A549 (cell line): ENCODE results near the gene LRIG1. TPM values are rescaled to one million over a fixed set of nuclear protein-coding genes. Genes with fewer than 3 reads are reported as not detected.

Experiments used
- ATAC-seq, 2 experiments: fragments of 200-7000 bp in 1 of 2; fragments of >200 bp in 1 of 2; cut with Nextera tagmentation in 1 of 2; cut with Tn5 transposase in 1 of 2; 3 replicates each; pipeline versions ENCODE4 v1.8.0 to v1.9.1; 2018 to 2020; ENCODE audit warnings: mild to moderate bottlenecking in 1 of 2, moderate library complexity in 1 of 2
- CTCF ChIA-PET: fragments of 300-600 bp; sonication (Branson Sonifier 250); formaldehyde crosslinking; extraction: SDS; loops from one replicate; lab custom pipeline; 2021; ENCODE audit warnings: antibody characterized with exemption, inconsistent platforms; lab: Yijun Ruan, JAX
- POLR2A ChIA-PET: fragments of 350-600 bp; formaldehyde crosslinking; extraction: SDS; loops from one replicate; lab custom pipeline; 2021; ENCODE audit warnings: antibody characterized with exemption, inconsistent platforms; lab: Yijun Ruan, JAX
- DNase-seq, 2 experiments: peaks; one replicate each; pipeline versions ENCODE4 v3.0.0 to v3.0.0-alpha.2; 2011 to 2016; ENCODE audit warnings: low read depth in 1 of 2, low spot score in 1 of 2
- FAIRE-seq: peaks from 2 replicates; lab custom pipeline; 2011; peaks lifted over from hg19 to GRCh38; lab: Jason Lieb, UNC
- H3K27ac ChIP-seq, 2 experiments: fragments of >200 bp; sonication (Bioruptor Twin); formaldehyde crosslinking; 3 replicates each; pipeline ENCODE4 v1.5.1; 2016 to 2017
- H3K4me1 ChIP-seq: fragments of >200 bp; sonication (Bioruptor Twin); formaldehyde crosslinking; 3 replicates; pipeline ENCODE4 v1.6.1; 2016
- H3K4me2 ChIP-seq: fragments of >200 bp; sonication (Bioruptor Twin); formaldehyde crosslinking; 3 replicates; pipeline ENCODE4 v1.6.1; 2016
- H3K4me3 ChIP-seq: fragments of >200 bp; sonication (Bioruptor Twin); formaldehyde crosslinking; 3 replicates; pipeline ENCODE4 v1.5.1; 2016
- H3K9me3 ChIP-seq: fragments of >200 bp; sonication (Bioruptor Twin); formaldehyde crosslinking; 3 replicates; pipeline ENCODE4 v1.6.1; 2016
- BCL3 ChIP-seq: fragments of >200 bp; sonication (Bioruptor Twin); formaldehyde crosslinking; IDR thresholded peaks from 3 replicates; pipeline ENCODE4 v1.6.1; 2016
- CBX8 ChIP-seq: fragments of 200-600 bp; sonication (generic); IDR thresholded peaks from 2 replicates; pipeline ENCODE4 v1.6.1; 2016
- CEBPB ChIP-seq, 2 experiments: fragments of >200 bp in 1 of 2; sonication (Bioruptor Twin) in 1 of 2; formaldehyde crosslinking in 1 of 2; IDR thresholded peaks; 2 replicates each; pipeline ENCODE4 v1.6.1; 2012 to 2016
- CHD2 ChIP-seq: fragments of 150-350 bp; IDR thresholded peaks from 2 replicates; pipeline ENCODE4 v1.6.1; 2014; ENCODE audit warnings: low read length; ENCODE audit not compliant: partially characterized antibody
- E2F6 ChIP-seq: IDR thresholded peaks from 2 replicates; pipeline ENCODE4 v1.6.1; 2012; ENCODE audit warnings: low read depth, borderline replicate concordance
- EHF ChIP-seq: fragments of 250-450 bp; sonication (Bioruptor Pico); IDR thresholded peaks from 2 replicates; pipeline ENCODE4 v1.5.0; 2020; ENCODE audit warnings: mild to moderate bottlenecking
- EHMT2 ChIP-seq: fragments of 200-600 bp; sonication (generic); IDR thresholded peaks from 2 replicates; pipeline ENCODE4 v1.6.1; 2016; ENCODE audit warnings: antibody characterized with exemption, low read depth, mild to moderate bottlenecking, moderate library complexity
- FOSB ChIP-seq: fragments of 250-450 bp; sonication (Bioruptor Pico); IDR thresholded peaks from 2 replicates; pipeline ENCODE4 v1.5.0; 2020; ENCODE audit warnings: mild to moderate bottlenecking, moderate library complexity
- FOSL2 ChIP-seq, 2 experiments: fragments of 450-650 bp in 1 of 2; fragments of >200 bp in 1 of 2; sonication (Bioruptor Twin) in 1 of 2; formaldehyde crosslinking; IDR thresholded peaks; 2 replicates each; pipeline versions ENCODE4 v1.5.0 to v1.6.1; 2016 to 2020; ENCODE audit warnings: mild to moderate bottlenecking in 1 of 2, moderate library complexity in 1 of 2
- GATA3 ChIP-seq: IDR thresholded peaks from 2 replicates; pipeline ENCODE4 v1.6.1; 2012; ENCODE audit warnings: borderline replicate concordance
- HEYL ChIP-seq: fragments of 250-450 bp; sonication (Bioruptor Pico); IDR thresholded peaks from 2 replicates; pipeline ENCODE4 v1.8.0; 2021; ENCODE audit warnings: mild to moderate bottlenecking, moderate library complexity
- HOXA7 ChIP-seq: fragments of 250-450 bp; sonication (Bioruptor Pico); IDR thresholded peaks from 2 replicates; pipeline ENCODE4 v1.5.0; 2020; ENCODE audit warnings: mild to moderate bottlenecking, moderate library complexity
- HOXB5 ChIP-seq: fragments of 250-450 bp; sonication (Bioruptor Pico); IDR thresholded peaks from 2 replicates; pipeline ENCODE4 v1.5.0; 2020; ENCODE audit warnings: mild to moderate bottlenecking, moderate library complexity
- JUN ChIP-seq, 2 experiments: fragments of >200 bp; sonication (Bioruptor Twin); formaldehyde crosslinking; IDR thresholded peaks; 2 replicates in 1 of 2; 3 replicates in 1 of 2; pipeline ENCODE4 v1.6.1; 2016 to 2017
- JUNB ChIP-seq: fragments of >200 bp; sonication (Bioruptor Twin); formaldehyde crosslinking; IDR thresholded peaks from 2 replicates; pipeline ENCODE4 v1.6.1; 2016
- KDM1A ChIP-seq: fragments of 200-600 bp; sonication (generic); IDR thresholded peaks from 2 replicates; pipeline ENCODE4 v1.6.1; 2016; ENCODE audit warnings: low read depth, mild to moderate bottlenecking
- MAFK ChIP-seq: fragments of 450-650 bp; IDR thresholded peaks from 2 replicates; pipeline ENCODE4 v1.6.1; 2014; ENCODE audit not compliant: partially characterized antibody
- NR3C1 ChIP-seq: fragments of >200 bp; sonication (Bioruptor Twin); formaldehyde crosslinking; IDR thresholded peaks from 3 replicates; pipeline ENCODE4 v1.6.1; 2017
- RAD21 ChIP-seq, 2 experiments: fragments of >200 bp in 1 of 2; sonication (Bioruptor Twin) in 1 of 2; formaldehyde crosslinking in 1 of 2; IDR thresholded peaks in 1 of 2; conservative IDR thresholded peaks in 1 of 2; 2 replicates in 1 of 2; 3 replicates in 1 of 2; pipeline ENCODE4 v1.6.1; 2012 to 2018; ENCODE audit warnings: inconsistent platforms in 1 of 2
- RFX5 ChIP-seq: fragments of 450-650 bp; IDR thresholded peaks from 2 replicates; pipeline ENCODE4 v1.7.1; 2014; ENCODE audit warnings: antibody characterized with exemption, mild to moderate bottlenecking, moderate library complexity
- USF2 ChIP-seq: fragments of 450-650 bp; IDR thresholded peaks from 2 replicates; pipeline ENCODE4 v1.6.1; 2014; ENCODE audit warnings: antibody characterized with exemption
- ZC3H11A ChIP-seq: fragments of 450-650 bp; IDR thresholded peaks from 2 replicates; pipeline ENCODE4 v1.6.1; 2014; ENCODE audit warnings: antibody characterized with exemption, mild to moderate bottlenecking
- WGBS: methylation state at CpG from one replicate; pipeline ENCODE4 v1.1.6; 2017; ENCODE audit errors: missing lambda C conversion rate; 5-methylcytosine and 5-hydroxymethylcytosine counted together
- polyA plus RNA-seq, 4 experiments: library from polyadenylated mRNA; depleted of rRNA in 3 of 4; stranded (reverse); fragments of >200 nt; fragmentation: RNase III in 1 of 4; extraction: RNeasy Plus Mini Kit Qiagen cat#74134 plus additional on column Dnase treatment in 1 of 4; gene quantifications; 2 replicates in 3 of 4; 3 replicates in 1 of 4; pipeline ENCODE4 v1.2.3, GENCODE V29; 2011 to 2017
- TF ChIP-seq, protein P1 (sequence below): fragments of >200 bp; sonication (Bioruptor Twin); formaldehyde crosslinking; IDR thresholded peaks from 2 replicates; pipeline ENCODE4 v1.6.1; 2016
- TF ChIP-seq, protein P2 (sequence below): fragments of 250-450 bp; sonication (Bioruptor Pico); IDR thresholded peaks from 2 replicates; pipeline ENCODE4 v1.5.0; 2020; ENCODE audit warnings: low read depth, mild to moderate bottlenecking, moderate library complexity
- TF ChIP-seq, protein P3 (sequence below): fragments of 250-450 bp; sonication (Bioruptor Pico); IDR thresholded peaks from 2 replicates; pipeline ENCODE4 v1.5.0; 2021; ENCODE audit warnings: mild to moderate bottlenecking, moderate library complexity, borderline replicate concordance
- TF ChIP-seq, protein P4 (sequence below): IDR thresholded peaks from 2 replicates; pipeline ENCODE4 v1.6.1; 2012

LRIG1 gene
- polyA plus RNA-seq, 2 of the 4 experiments (the other 2 are of a cell fraction), result 1.8 to 6.2 TPM

DNA sequence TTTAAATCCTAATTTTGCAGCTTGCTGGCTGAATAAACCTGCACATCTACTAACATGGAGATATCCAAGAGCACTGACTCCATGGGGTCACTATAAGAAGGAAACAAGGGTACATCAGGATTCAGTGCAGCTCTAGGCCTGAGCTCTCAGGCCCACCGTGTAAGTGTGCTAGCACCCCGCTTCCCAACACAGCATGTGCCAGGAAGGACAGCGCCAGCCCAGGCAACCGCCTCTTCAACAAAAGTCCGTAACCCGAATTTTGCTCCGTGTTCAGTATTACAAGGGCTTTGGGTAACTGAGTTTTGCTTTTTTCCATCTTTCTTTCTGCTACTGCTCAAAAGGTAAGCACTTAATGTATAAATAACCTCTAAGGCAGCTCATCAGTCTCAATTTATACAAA lies 89.8 kb downstream of the LRIG1 start:
- CTCF ChIA-PET, result interaction anchor here (0.6 to 10.7 kb wide), 3 partner anchors 9 to 547 kb away, joined by 3 to 157 read pairs (median 4); no protein-coding TSS in a partner anchor
- FAIRE-seq, result no peak
- POLR2A ChIA-PET, result no interaction called here

GRCh38 chr3:66409771-66410754 lies 90.8 kb downstream of the LRIG1 start:
- no peak for ATAC-seq

More for the DNA sequence above, 89.8 kb downstream of the LRIG1 start:
- DNase-seq, result no peak
- WGBS, result 98% methylated on average over 7 of the region's 7 CpGs
- H3K4me2 ChIP-seq, result no peak overlapping the region
- no peak overlapping the region for H3K27ac ChIP-seq
- H3K4me1 ChIP-seq, result 0 out of 3 replicates have a peak, but pooled peaks cover 4% of the 10 kb centered on the region
- ATAC-seq, result no peak
- H3K4me3 ChIP-seq, result no peak overlapping the region
- no peak for TF ChIP-seq HOXA7
- TF ChIP-seq CBX8, result no peak
- TF ChIP-seq USF2, result no peak
- TF ChIP-seq ZC3H11A, result no peak
- no peak for TF ChIP-seq CHD2
- no peak for TF ChIP-seq NR3C1
- TF ChIP-seq EHMT2, result no peak
- no peak for TF ChIP-seq EHF (CRISPR knock-in tag)
- no peak for TF ChIP-seq CEBPB (IDR thresholded peaks at IDR 0.05)
- no peak for TF ChIP-seq HOXB5 (CRISPR knock-in tag)
- TF ChIP-seq JUN (IDR thresholded peaks at IDR 0.05), result no peak
- TF ChIP-seq FOSB (CRISPR knock-in tag), result no peak
- TF ChIP-seq, protein P1, sequence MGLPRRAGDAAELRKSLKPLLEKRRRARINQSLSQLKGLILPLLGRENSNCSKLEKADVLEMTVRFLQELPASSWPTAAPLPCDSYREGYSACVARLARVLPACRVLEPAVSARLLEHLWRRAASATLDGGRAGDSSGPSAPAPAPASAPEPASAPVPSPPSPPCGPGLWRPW, result no peak
- TF ChIP-seq GATA3, result no peak
- no peak for TF ChIP-seq E2F6
- TF ChIP-seq KDM1A, result no peak
- no peak for TF ChIP-seq RFX5
- no peak for TF ChIP-seq HEYL (CRISPR knock-in tag)
- no peak for TF ChIP-seq JUNB
- H3K9me3 ChIP-seq, result no peaks in the 10 kb centered on the region

More at GRCh38 chr3:66409771-66410754, 90.8 kb downstream of the LRIG1 start:
- DNase-seq (no peak), FAIRE-seq (no peak)
- POLR2A ChIA-PET, result no interaction called here
- CTCF ChIA-PET, result interaction anchor here (0.6 to 10.7 kb wide), 3 partner anchors 8 to 408 kb away, joined by 3 to 157 read pairs (median 4); no protein-coding TSS in a partner anchor
- TF ChIP-seq GATA3 (no peak), MAFK (no peak), BCL3 (no peak), FOSL2 (IDR thresholded peaks at IDR 0.05) (no peak), FOSL2 (CRISPR knock-in tag; IDR thresholded peaks at IDR 0.05) (no peak), E2F6 (no peak), RAD21 (conservative IDR thresholded peaks at IDR 0.05 in 1 of 2, IDR thresholded peaks at IDR 0.05 in 1 of 2) (no peak), FOSB (CRISPR knock-in tag) (no peak), CEBPB (IDR thresholded peaks at IDR 0.05) (no peak)
- TF ChIP-seq, protein P2, sequence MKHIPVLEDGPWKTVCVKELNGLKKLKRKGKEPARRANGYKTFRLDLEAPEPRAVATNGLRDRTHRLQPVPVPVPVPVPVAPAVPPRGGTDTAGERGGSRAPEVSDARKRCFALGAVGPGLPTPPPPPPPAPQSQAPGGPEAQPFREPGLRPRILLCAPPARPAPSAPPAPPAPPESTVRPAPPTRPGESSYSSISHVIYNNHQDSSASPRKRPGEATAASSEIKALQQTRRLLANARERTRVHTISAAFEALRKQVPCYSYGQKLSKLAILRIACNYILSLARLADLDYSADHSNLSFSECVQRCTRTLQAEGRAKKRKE (CRISPR knock-in tag), result no peak
- TF ChIP-seq, protein P3, sequence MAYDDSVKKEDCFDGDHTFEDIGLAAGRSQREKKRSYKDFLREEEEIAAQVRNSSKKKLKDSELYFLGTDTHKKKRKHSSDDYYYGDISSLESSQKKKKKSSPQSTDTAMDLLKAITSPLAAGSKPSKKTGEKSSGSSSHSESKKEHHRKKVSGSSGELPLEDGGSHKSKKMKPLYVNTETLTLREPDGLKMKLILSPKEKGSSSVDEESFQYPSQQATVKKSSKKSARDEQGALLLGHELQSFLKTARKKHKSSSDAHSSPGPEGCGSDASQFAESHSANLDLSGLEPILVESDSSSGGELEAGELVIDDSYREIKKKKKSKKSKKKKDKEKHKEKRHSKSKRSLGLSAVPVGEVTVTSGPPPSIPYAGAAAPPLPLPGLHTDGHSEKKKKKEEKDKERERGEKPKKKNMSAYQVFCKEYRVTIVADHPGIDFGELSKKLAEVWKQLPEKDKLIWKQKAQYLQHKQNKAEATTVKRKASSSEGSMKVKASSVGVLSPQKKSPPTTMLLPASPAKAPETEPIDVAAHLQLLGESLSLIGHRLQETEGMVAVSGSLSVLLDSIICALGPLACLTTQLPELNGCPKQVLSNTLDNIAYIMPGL, result no peak
- TF ChIP-seq, protein P4, sequence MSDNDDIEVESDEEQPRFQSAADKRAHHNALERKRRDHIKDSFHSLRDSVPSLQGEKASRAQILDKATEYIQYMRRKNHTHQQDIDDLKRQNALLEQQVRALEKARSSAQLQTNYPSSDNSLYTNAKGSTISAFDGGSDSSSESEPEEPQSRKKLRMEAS, result no peak
- 0 out of 3 replicates have a peak, but pooled peaks cover 4% of the 10 kb centered on the region for H3K4me1 ChIP-seq
- no peak overlapping the region for H3K27ac ChIP-seq
- no peaks in the 10 kb centered on the region for H3K9me3 ChIP-seq
- WGBS, result 95% methylated on average over 20 of the region's 24 CpGs
- H3K4me3 ChIP-seq, result no peak overlapping the region
- H3K4me2 ChIP-seq, result no peak overlapping the region
